HG03354 (cell line): ENCODE results near the gene OSBP.
"Not testable (repeated sequence)": the region's sequence is repeated elsewhere in the genome, so short reads cannot be mapped to it uniquely, and the experiment has no call there.

ENCODE experiments used
- ATAC-seq: cut with Tn5 transposase; IDR thresholded peaks from one replicate; pipeline ENCODE4 v1.9.1; 2021; ENCODE audit warnings: mild to moderate bottlenecking; ENCODE audit not compliant: unreplicated experiment, poor library complexity, severe bottlenecking

The OSBP gene, protein sequence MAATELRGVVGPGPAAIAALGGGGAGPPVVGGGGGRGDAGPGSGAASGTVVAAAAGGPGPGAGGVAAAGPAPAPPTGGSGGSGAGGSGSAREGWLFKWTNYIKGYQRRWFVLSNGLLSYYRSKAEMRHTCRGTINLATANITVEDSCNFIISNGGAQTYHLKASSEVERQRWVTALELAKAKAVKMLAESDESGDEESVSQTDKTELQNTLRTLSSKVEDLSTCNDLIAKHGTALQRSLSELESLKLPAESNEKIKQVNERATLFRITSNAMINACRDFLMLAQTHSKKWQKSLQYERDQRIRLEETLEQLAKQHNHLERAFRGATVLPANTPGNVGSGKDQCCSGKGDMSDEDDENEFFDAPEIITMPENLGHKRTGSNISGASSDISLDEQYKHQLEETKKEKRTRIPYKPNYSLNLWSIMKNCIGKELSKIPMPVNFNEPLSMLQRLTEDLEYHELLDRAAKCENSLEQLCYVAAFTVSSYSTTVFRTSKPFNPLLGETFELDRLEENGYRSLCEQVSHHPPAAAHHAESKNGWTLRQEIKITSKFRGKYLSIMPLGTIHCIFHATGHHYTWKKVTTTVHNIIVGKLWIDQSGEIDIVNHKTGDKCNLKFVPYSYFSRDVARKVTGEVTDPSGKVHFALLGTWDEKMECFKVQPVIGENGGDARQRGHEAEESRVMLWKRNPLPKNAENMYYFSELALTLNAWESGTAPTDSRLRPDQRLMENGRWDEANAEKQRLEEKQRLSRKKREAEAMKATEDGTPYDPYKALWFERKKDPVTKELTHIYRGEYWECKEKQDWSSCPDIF

DNA sequence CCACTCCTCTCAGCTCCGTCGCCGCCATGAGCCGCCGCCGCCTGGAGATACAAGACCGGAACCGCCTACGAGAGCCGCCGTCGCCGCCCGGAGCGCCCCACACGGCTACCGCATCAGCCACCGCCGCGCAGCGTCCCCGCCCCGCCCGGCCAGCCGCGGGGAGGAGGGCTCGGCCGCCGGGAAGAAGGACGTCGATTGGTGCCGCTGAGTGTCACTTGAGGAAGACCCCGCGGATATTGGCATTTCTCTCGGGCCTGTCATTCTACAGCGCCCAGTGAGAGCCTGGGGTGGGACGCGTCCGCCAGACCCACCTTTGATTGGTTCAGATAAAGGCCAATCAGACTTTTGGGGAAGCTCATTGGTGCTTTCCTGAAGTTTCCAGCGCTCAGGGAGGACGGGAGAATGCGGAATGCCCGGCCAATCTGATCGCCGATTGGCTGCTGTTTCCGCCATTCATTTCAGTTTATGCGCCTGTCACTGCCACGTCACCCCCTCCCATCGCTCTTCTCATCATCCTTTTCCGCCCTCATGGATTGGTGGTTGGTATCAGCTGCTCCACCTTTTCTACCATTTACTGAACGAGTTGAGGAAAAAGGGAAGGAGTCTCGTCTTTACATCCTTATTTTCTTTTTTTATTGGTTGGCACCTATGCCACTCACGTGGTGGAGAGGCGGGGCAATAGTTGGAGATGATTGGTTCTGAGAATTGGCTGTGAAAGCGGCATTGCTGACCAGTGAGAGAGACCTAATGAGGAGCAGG lies at the start of gene OSBP:
OSBP (minus strand) TSS at position 138 of the 759 bp plus-strand sequence; CDS start at position 28, 110 bp downstream.
- peak; percentile 91 for ATAC-seq

DNA sequence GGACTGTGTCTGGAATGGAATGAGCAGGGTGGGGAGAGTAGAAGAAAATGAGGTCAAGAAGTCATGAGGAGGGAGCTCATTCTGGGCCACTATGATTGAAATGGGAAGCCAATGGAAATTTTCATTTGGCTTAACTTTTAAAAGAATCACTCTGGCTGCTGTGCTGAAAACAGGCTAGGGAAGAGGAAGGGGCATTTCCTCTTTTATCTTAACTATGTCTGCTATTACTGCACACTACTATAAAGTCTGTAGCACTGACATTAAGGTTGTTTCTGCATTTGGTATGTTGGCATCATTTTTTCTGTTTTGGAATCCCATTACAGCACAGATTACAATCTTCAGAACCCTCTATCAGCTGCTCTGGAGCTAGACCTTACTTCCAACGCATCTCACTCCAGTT lies 45.0 kb upstream of the OSBP start:
- ATAC-seq, result no peak

DNA sequence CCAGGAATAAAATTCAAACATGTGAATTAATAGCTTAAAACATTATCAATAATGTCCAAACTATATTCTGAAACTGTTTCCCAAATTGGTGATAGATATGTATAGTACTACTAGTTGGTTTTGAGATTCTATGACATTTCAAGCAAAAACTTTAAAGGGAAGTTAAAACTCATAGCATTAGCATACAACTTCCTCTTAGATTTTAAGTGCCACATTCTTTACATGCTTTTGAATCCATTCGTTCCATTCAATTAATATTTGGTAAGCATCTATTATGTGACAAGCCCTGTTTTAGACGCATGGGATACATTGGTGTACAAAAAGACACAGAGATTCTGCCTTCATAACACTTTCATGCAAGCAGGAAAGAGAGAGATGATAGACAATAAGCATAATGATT lies 44.4 kb upstream of the OSBP start:
- no peak for ATAC-seq

DNA sequence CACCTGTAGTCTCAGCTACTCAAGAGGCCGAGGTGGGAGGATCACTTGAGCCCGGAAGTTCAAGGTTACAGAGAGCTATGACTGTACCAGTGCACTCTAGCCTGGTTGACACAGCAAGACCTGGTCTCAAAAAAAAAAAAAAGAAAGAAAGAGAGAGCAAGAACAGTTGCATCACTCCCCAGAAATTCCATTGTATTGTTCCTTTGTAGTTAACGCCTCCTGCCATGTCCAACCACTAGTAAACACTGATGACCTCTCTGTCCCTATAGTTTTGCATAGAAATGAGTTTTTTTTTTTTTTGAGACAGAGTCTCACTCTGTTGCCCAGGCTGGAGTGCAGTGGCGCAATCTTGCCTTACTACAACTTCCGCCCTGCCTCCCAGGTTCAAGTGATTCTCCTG lies 42.5 kb upstream of the OSBP start:
- ATAC-seq, result no peak

DNA sequence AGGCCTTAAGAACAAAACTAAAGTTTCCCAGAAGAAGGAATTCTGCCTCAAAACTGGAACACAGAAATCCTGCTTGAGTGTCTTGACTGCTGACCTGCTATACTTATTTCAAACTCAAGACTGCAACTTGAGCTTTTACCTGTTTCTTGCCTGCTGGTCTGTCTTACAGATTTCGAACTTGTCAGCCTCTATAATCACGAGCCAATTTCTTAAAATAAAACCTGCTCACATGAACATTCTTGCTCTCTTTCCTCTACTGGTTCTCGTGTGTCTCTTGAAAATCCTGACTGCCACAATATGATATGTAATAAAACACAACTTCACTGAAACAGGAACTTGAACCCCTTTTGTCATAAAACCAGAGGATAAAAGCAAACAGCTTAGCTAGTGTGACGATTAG lies 39.3 kb upstream of the OSBP start:
- ATAC-seq, result no peak

DNA sequence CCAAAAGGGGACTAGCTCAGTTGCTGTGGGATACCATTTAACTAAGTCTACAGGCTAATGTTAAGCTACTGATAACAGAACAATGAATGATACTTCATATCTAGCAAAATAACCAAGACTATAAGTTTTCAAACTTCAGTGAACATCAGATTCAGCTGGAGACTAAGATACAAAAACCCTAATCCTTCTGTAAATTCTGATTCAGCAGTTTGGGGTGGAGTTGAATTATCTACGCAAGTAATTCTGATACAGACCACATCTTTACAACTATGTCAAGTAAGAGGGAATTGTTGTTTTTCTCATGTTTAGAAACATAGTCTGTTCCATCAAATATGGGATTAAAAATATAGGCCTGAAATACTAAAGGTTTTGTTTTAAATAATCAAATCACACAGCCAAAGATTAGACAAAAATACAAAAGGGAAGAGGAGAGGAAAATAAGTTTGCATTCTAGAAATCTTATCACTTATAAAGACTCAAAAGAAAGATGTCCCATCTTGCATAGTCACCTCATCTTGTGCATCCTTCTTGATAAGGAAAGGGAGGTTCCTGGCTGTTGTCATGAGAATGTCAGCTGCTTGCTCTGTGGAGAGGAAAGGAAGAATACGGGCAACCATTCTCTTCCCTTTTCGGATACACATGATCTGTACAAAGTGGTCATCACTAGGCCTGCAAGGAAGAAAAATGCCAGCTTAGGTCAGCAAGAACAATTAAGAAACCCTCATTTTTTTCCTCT lies 31.8 kb upstream of the OSBP start:
- ATAC-seq, result no peak

DNA sequence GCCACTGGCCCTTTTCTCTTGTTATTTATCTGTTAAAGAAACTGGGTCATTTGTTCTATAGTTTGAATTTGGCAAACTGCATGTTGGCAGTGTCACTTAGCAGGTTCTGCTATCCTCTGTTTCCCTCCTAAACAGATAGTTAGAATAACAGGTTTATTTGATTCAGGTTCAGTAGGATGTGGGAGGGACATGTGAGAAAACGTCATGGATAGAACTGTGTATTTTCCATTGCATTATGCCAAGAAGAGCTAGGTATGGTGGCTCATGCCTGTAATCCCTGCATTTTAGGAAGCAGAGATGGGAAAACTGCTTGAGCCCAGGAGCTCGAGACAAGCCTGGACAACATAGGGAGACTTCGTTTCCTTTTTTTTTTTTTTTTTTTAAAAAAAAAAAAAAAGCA lies 29.0 kb upstream of the OSBP start:
- ATAC-seq, result no peak

DNA sequence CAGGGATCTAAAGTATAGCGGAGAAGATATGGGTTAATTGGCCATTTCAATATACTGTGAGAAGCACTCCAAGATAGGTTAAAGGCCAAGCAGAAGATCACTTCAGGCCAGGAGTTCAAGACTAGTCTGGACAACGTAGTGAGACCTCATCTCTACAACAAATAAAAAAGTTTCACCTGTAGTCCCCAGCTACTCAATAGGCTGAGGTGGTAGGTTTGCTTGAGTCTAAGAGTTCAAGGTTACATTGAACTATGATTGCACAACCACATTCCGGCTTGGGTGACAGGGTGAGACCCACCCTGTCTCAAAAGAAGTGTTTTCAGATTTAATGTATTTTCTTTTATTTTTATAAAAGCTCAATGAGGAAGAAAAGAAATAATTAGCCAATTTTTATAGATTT lies 27.8 kb upstream of the OSBP start:
- no peak for ATAC-seq

DNA sequence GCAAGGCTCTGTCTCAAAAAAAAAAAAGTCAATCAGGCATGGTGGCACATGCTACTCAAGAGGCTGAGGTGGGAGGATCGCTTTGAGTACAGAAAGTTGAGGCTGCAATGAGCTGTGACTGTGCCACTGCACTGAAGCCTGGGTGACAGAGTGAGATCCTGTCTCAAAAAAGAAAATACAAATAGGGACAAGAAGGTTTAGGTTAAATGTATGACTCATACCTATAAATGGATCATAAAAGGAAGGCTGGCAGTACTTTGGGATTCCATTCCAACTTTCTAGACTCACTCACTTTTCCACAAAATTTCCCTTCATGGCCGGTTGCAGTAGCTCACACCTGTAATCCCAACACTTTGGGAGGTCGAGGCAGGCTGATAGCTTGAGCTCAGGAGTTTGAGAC lies 25.6 kb upstream of the OSBP start:
- ATAC-seq, result no peak

DNA sequence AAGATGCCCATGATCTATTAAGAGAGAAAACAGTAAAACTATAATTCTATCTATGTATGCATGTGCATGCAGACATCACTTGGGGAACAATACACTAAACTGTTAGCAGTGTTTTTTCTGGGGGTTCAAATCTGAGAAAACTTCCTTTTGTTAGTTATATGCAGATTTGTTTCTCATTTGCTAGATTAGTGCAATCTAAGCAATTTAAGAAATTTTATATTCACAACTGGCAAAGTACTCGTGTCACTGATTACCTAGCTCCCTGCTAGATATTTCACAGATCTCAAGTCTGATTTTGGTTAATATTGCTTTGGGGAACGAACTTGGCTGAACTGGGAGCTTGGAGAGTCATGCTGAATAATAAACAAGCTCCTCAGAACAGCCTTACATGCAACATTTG lies 14.9 kb upstream of the OSBP start:
- no peak for ATAC-seq

DNA sequence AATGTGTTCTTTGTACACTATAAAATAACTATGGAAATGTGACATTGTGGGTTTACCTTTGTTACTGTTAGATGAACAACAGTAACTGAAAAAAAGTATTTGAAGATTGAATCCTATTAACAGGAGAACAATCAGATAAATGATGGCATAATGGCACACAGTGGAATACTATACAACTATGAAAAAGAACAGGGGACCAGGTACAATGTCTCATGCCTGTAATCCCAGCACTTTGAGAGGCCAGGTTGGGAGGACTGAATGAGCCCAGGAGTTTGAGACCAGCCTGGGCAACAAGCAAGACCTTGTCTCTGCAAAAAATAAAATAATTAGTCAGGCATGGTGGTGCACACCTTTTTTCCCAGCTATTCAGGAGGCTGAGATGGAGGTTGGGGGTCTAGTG lies 14.4 kb upstream of the OSBP start:
- no peak for ATAC-seq

DNA sequence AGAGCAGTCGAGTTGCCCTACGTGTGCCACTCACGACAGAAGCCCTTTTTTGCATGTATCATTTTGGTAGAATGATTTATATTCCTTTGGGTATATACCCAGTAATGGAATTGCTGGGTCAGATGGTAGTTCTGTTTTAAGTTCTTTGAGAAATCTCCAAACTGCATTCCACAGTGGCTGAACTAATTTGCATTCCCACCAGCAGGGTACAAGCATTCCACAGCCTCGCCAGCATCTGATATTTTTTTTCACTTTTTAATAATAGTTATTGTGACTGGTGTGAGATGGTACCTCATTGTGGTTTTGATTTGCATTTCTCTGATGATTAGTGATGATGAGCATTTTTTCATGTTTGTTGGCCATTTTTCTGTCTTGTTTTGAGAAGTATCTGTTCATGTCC lies 11.4 kb upstream of the OSBP start:
- ATAC-seq, result not testable (repeated sequence)

DNA sequence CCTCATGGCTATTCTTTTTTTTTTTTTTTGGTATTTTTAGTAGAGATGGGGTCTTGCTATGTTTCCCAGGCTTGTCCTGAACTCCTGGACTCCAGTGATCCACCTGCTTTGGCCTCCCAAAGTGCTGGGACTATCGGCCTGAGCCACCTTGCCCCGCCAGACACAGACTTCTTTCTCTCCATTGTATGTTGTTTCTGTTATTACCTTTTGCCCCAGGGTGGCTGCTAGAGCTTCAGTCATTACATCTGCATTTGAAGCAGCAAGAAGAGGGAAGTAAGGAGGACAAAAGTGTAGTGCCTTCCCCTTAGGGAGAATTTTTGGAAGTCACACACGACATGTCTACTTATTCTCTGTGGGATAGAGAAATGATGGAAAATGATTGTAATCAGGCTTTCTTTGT lies 10.1 kb upstream of the OSBP start:
- no peak for ATAC-seq

DNA sequence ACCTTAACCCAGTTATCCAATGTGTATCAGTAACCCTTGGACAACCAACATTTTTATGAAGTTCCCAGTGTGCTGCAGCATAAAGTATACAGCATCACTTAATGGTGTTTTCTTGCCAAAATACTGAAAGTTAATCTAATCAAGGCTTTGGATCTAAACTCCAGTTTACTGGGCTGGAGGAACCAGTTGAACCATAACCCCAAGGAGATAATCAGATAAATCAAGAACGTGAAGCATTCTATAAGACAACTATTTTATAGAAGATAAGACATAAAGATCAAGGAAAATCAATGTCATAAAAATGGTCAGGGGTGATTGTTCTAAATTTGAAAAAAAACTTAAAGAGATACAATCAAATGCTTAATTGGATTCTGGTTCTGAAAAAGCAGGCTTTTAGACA lies 2.3 kb upstream of the OSBP start:
- ATAC-seq, result no peak

DNA sequence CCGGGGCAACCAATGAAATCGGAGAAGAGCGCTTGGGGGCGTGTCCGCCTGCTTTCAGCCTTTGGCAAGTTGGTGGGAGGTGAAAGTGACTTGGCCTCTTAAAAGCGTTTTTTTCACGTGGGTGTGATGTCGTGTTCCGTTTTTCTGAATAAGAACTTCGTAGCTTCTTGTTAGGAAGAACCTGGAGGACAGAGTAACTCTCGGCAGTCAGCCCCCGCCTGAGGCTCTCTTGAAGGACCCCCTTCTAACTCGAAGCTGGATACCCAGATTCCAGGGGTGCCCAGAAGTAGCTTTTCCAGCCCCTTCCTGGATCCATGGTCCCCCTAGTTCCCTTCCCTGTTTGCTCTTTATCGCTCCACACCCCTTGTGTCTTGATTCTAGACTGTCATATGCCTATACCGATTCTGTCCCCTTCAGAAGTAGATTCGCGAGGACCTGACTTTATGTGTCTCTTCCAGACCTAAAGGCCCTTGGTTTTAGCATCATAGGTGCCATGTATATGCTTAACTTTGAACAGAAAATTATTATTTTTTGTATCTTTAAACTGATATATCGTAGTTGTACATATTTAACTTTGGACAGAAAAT lies 915 bp upstream of the OSBP start:
- ATAC-seq, result no peak

DNA sequence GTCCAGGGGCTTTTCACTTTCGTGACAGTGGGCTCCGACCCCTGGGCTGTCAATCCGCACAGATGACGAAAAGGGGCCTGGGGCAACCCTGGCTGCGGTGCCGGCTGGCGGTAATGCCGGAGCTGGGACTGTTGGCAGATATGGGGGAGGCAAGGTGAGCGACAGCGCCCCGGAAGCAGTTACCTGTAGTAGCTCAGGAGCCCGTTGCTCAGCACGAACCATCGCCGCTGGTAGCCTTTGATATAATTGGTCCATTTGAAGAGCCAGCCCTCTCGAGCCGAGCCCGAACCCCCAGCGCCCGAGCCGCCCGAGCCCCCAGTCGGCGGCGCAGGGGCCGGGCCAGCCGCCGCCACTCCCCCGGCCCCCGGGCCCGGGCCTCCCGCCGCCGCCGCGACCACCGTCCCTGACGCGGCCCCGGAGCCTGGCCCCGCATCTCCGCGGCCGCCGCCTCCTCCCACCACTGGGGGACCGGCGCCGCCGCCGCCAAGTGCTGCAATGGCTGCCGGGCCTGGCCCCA lies 396 bp downstream of the OSBP start:
- ATAC-seq, result peak; percentile 24

DNA sequence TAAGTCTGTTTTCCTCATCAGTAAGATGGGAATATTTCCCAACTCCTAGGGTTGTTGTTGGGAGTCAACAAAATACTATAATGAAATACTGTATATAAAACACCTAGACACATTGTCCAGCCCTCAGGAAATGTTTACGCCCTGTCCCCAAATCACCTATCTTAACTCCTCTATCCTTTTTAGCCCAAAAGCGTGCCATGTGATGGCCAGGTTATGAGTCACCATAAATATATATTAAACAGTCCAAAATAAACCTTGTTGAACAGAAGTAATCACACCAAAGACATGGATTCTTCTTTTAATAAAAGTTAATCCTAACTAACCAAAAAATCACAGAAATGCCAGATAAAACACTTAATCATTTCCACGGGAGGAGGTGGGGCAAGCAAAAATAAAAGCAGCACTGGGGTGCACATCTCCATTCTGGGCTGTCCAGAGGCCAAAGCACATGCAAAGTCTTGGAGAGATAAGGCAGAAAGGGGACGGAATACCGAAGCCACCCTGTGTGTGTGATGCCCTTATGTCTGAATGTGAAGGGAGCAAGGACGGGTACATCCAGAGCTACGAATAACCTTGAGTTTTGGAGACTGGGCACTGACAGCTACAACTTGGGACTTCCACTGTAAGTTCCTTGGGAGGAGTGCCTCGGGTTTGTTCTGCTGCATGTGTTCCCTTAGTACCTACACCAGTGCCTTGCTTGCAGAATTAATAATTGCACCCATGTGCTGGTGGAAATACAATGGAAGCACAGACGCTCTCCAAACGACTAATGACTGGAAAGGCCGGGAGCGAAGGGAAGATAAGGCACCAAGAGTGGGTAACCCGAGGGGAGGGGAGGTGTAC lies 1.1 kb downstream of the OSBP start:
- no peak for ATAC-seq
